PC-3 (cell line): Measurements from ENCODE around the gene HMCN1. TPM values are rescaled to one million over a fixed set of nuclear protein-coding genes. Genes with fewer than 3 reads are reported as not detected.

Source experiments
- ATAC-seq: fragments of 200-7000 bp; cut with Tn5 transposase; 2 replicates; pipeline ENCODE4 v1.9.1; 2020; ENCODE audit warnings: mild to moderate bottlenecking, moderate library complexity
- BruUV-seq: library from RNA; stranded (reverse); fragments of 400-500 nt; replicated peaks from 2 replicates; lab custom pipeline; 2021; lab: Mats Ljungman, UMichigan
- CTCF ChIA-PET: fragments of 300-600 bp; sonication (Branson Sonifier 250); formaldehyde crosslinking; loops from one replicate; lab custom pipeline; 2022; ENCODE audit warnings: antibody characterized with exemption; lab: Charles Lee
- POLR2A ChIA-PET: fragments of 300-600 bp; sonication (Branson Sonifier 250); formaldehyde crosslinking; loops from one replicate; lab custom pipeline; 2022; ENCODE audit warnings: antibody characterized with exemption; ENCODE audit not compliant: unreplicated experiment; lab: Charles Lee
- DNase-seq: peaks from one replicate; pipeline ENCODE4 v3.0.0-alpha.2; 2015
- H2AFZ ChIP-seq: fragments of 300-600 bp; sonication (generic); 2 replicates; pipeline ENCODE4 v1.6.0; 2016; ENCODE audit warnings: antibody characterized with exemption, low read length
- H3F3A ChIP-seq: fragments of 300-600 bp; sonication (generic); one replicate; pipeline ENCODE4 v1.6.0; 2017; ENCODE audit warnings: antibody characterized with exemption, low read length, control low read depth, mild to moderate bottlenecking; ENCODE audit not compliant: unreplicated experiment
- H3K27ac ChIP-seq: fragments of 300-600 bp; sonication (generic); 2 replicates; pipeline ENCODE4 v1.5.1; 2016; ENCODE audit warnings: mild to moderate bottlenecking, low read length
- H3K27me3 ChIP-seq: fragments of 300-600 bp; sonication (generic); 2 replicates; pipeline ENCODE4 v1.6.1; 2016; ENCODE audit warnings: low read length, mixed read lengths
- H3K36me3 ChIP-seq: fragments of 300-600 bp; sonication (generic); 2 replicates; pipeline ENCODE4 v1.6.1; 2016; ENCODE audit warnings: low read depth, mixed run types, low read length, mixed read lengths
- H3K4me1 ChIP-seq: fragments of 300-600 bp; sonication (generic); 2 replicates; pipeline ENCODE4 v1.5.1; 2016; ENCODE audit warnings: low read length; ENCODE audit not compliant: insufficient read depth
- H3K4me2 ChIP-seq: fragments of 300-600 bp; sonication (generic); 2 replicates; pipeline ENCODE4 v1.6.0; 2016; ENCODE audit warnings: low read length
- H3K4me3 ChIP-seq: fragments of 300-600 bp; sonication (generic); 2 replicates; pipeline ENCODE4 v1.5.1; 2016; ENCODE audit warnings: mild to moderate bottlenecking, low read length, mixed read lengths
- H3K79me2 ChIP-seq: fragments of 300-600 bp; sonication (generic); 2 replicates; pipeline ENCODE4 v1.6.1; 2017; ENCODE audit warnings: low read length, mixed read lengths
- H3K9ac ChIP-seq: fragments of 300-600 bp; sonication (generic); 2 replicates; pipeline ENCODE4 v1.6.0; 2016; ENCODE audit warnings: mild to moderate bottlenecking, low read length
- H3K9me2 ChIP-seq: fragments of 300-600 bp; sonication (generic); replicated peaks from 2 replicates; pipeline ENCODE4 v1.6.1; 2016; ENCODE audit warnings: mixed run types, low read length, mixed read lengths
- H3K9me3 ChIP-seq: fragments of 300-600 bp; sonication (generic); 2 replicates; pipeline ENCODE4 v1.6.1; 2016; ENCODE audit warnings: low read length, mixed read lengths
- H4K20me1 ChIP-seq: fragments of 300-600 bp; sonication (generic); 2 replicates; pipeline ENCODE4 v1.6.1; 2016; ENCODE audit warnings: low read length, mixed read lengths
- CTCF ChIP-seq: fragments of 300-600 bp; sonication (generic); conservative IDR thresholded peaks from 2 replicates; pipeline ENCODE4 v1.5.1; 2017; ENCODE audit warnings: antibody characterized with exemption, low read depth, mild to moderate bottlenecking, low read length
- EZH2 ChIP-seq: fragments of 300-600 bp; sonication (generic); IDR thresholded peaks from one replicate; pipeline ENCODE4 v1.6.1; 2017; ENCODE audit warnings: antibody characterized with exemption, mild to moderate bottlenecking, low read length; ENCODE audit not compliant: unreplicated experiment
- EZH2phosphoT487 ChIP-seq: fragments of 300-600 bp; sonication (generic); IDR thresholded peaks from 2 replicates; pipeline ENCODE4 v1.6.1; 2018; ENCODE audit warnings: mild to moderate bottlenecking, antibody characterized with exemption, low read length, borderline replicate concordance
- intact Hi-C: fragments of 100-400 bp; cut with micrococcal nuclease; formaldehyde crosslinking; loops from 2 replicates; pipeline ENCODE4 v1.9.0; 2023
- total RNA-seq: library from RNA; depleted of rRNA; stranded (reverse); fragments of >200 nt; gene quantifications from 2 replicates; pipeline ENCODE4 v1.2.3, GENCODE V29; 2014

HMCN1 gene
- total RNA-seq, 1 experiment from 2014 or later, result 0.66 TPM

- no peak for ATAC-seq
- H3K27me3 ChIP-seq, result no peaks in the 10 kb centered on the region
- H3K79me2 ChIP-seq, result no peaks in the 10 kb centered on the region
- no peak overlapping the region for H3K9ac ChIP-seq
- H3K4me2 ChIP-seq, result no peak overlapping the region
- H3K4me3 ChIP-seq, result no peak overlapping the region
- ChIA-PET POLR2A (interaction anchor here (0.6 kb wide), 2 partner anchors 25 to 88 kb away, joined by 3 to 4 read pairs; no protein-coding TSS in a partner anchor), CTCF (no interaction called here)
- no TSS peak for BruUV-seq
- no peaks in the 10 kb centered on the region for H3K36me3 ChIP-seq
- no peak overlapping the region for H2AFZ ChIP-seq
- H3K9me2 ChIP-seq, result no peaks in the 10 kb centered on the region
- intact Hi-C loops, result loop anchor here (5.0 kb wide), 1 partner anchor 202 kb away; no protein-coding TSS in a partner anchor
- H4K20me1 ChIP-seq, result no peaks in the 10 kb centered on the region
- no peak for DNase-seq
- H3K4me1 ChIP-seq, result peaks cover 40% of the 10 kb centered on the region
- TF ChIP-seq EZH2phosphoT487 (no peak), EZH2 (no peak), CTCF (no peak)
- no peak overlapping the region for H3K27ac ChIP-seq
- H3F3A ChIP-seq, result no peaks in the 10 kb centered on the region
- no peaks in the 10 kb centered on the region for H3K9me3 ChIP-seq
These were observed 319.8 kb downstream of the HMCN1 start for GRCh38 chr1:186054003-186054402.

GRCh38 chr1:186054932-186055331, 320.7 kb downstream of the HMCN1 start:
- Histone ChIP-seq H3K36me3 (no peaks in the 10 kb centered on the region), H3K9me2 (no peaks in the 10 kb centered on the region), H3F3A (no peaks in the 10 kb centered on the region), H2AFZ (no peak overlapping the region), H4K20me1 (no peaks in the 10 kb centered on the region), H3K27me3 (no peaks in the 10 kb centered on the region), H3K4me1 (peaks cover 39% of the 10 kb centered on the region), H3K9ac (no peak overlapping the region), H3K27ac (no peak overlapping the region), H3K4me2 (no peak overlapping the region), H3K4me3 (no peak overlapping the region), H3K9me3 (no peaks in the 10 kb centered on the region), H3K79me2 (no peaks in the 10 kb centered on the region)
- intact Hi-C loops, result loop anchor here (5.0 kb wide), 2 partner anchors 102 to 203 kb away; no protein-coding TSS in a partner anchor
- DNase-seq (no peak), ATAC-seq (no peak)
- BruUV-seq, result no TSS peak
- POLR2A ChIA-PET, result no interaction called here
- TF ChIP-seq EZH2 (no peak), EZH2phosphoT487 (no peak), CTCF (no peak)
- CTCF ChIA-PET, result no interaction called here

DNA sequence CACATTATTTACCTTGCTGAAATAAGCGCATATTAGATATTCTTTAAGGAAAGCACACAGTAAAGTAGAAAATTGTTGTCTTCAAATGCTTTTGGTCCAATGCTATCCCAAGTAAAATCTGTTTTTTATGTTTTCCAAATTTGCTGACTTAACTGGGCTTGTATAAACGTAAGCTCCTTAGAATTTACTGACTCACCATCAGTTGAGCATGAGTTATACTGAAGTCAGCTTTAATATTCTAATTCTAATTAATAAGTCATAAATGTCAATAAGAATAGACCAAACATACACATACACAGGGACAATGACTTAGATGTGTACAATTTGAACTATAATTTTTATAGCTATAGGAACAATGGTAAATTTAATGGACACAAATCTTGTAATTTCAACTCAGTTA, 321.7 kb downstream of the HMCN1 start:
- ChIA-PET POLR2A (interaction anchor here (0.5 to 0.7 kb wide), 2 partner anchors 28 to 663 kb away, joined by 3 to 6 read pairs; no protein-coding TSS in a partner anchor), CTCF (interaction anchor here (1.1 kb wide), 1 partner anchor 199 kb away, joined by 7 read pairs; no protein-coding TSS in a partner anchor)
- Histone ChIP-seq H2AFZ (no peak overlapping the region), H3K9me3 (no peaks in the 10 kb centered on the region), H3K27me3 (no peaks in the 10 kb centered on the region), H3K4me3 (no peak overlapping the region), H3K27ac (peak overlapping the region; percentile 67), H3F3A (no peaks in the 10 kb centered on the region), H3K9ac (no peak overlapping the region), H3K4me1 (peaks cover 31% of the 10 kb centered on the region), H3K36me3 (no peaks in the 10 kb centered on the region), H3K79me2 (no peaks in the 10 kb centered on the region), H3K4me2 (peak overlapping the region; percentile 43; the same call in 1 of the 2 replicates), H4K20me1 (no peaks in the 10 kb centered on the region), H3K9me2 (no peaks in the 10 kb centered on the region)
- intact Hi-C loops, result loop anchor here (5.0 kb wide), 1 partner anchor 101 kb away; no protein-coding TSS in a partner anchor
- TF ChIP-seq EZH2phosphoT487, result no peak
- TF ChIP-seq EZH2, result no peak
- DNase-seq, result peak; percentile 61
- no TSS peak for BruUV-seq
- ATAC-seq, result peak; percentile 85
